ENCODE measurements around the gene DNASE1L1.

Gene DNASE1L1

DNA sequence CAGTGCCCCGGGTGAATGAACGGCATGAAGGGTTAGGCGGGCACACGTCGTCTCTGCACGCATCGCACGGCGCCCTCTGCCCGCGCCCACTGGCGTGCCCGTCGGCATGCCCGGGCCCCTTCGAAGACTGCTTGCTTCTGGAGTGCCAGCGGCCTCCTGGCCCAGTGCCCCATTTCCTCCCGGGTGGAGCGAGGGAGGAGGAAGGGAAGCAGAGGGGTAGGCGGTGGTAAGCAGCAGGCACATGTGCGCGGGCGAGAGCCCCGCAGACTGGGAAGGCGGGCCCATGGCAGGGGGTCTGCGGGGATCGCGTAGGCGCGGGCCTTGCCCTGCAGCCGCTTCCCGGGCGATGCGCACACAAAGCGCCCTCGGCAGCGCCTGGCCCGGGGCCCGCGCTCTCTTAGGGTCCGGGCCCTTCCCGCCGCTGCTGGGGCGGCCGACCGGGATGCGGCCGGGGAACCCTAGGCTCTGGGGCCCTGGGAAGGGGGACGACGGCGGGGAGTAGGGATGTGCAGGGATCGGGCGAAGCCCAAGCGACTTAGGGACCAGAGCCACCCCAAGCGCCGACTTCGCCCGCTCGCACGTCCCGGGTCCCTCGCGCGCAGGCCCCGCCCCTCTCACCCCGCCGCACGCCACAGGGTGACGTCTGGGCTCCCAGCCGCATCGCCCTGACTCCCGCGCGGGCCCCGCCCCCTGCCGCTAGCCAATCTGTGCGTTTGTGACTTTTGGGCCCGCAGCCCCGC is 30.8 kb downstream of the DNASE1L1 start:
- TF ChIP-seq, protein P1, sequence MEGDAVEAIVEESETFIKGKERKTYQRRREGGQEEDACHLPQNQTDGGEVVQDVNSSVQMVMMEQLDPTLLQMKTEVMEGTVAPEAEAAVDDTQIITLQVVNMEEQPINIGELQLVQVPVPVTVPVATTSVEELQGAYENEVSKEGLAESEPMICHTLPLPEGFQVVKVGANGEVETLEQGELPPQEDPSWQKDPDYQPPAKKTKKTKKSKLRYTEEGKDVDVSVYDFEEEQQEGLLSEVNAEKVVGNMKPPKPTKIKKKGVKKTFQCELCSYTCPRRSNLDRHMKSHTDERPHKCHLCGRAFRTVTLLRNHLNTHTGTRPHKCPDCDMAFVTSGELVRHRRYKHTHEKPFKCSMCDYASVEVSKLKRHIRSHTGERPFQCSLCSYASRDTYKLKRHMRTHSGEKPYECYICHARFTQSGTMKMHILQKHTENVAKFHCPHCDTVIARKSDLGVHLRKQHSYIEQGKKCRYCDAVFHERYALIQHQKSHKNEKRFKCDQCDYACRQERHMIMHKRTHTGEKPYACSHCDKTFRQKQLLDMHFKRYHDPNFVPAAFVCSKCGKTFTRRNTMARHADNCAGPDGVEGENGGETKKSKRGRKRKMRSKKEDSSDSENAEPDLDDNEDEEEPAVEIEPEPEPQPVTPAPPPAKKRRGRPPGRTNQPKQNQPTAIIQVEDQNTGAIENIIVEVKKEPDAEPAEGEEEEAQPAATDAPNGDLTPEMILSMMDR (IDR thresholded peaks at IDR 0.05; ENCODE audit: low read depth, low read length), result no peak
- H3K4me3 ChIP-seq (ENCODE audit: low read depth, low read length), result peak overlapping the region; percentile 51

DNA sequence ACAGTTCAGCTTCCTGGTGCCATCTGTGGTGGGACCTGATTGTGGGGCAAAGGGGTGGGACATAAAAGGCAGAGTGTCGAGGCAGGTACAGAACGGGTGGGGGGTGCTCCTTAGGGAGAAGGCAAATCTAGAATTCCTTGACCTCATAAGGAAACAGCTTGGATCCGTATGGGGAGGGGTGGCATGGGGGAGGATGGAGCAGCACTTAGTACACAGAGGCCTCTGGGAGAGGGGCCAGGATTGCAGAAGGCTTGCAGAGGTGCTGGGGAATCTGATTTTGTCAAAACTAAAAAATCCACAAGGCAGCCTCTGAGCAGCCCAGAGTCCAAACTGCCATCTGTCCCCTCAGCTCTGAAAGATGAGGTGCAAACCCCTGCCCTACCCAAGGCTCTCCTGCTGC is 32.3 kb downstream of the DNASE1L1 start:
- TF ChIP-seq, protein P1 (IDR thresholded peaks at IDR 0.05; ENCODE audit: low read depth, low read length), result no peak
- no peak overlapping the region for H3K4me3 ChIP-seq (ENCODE audit: low read depth, low read length)

DNA sequence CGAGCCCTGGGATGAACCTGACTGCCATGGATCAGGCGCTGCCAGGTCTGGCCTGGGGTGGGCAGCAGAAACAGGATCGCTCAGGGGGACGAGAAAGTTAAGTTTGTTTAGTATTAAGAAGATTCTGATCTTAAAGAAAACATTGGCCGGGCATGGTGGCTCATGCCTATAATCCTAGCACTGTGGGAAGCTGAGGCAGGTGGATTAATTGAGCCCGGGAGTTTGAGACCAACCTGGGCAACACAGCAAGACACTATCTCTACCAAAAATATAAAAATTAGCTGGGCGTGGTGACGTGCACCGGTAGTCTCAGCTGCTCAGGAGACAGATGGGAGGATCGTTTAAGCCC is 33.9 kb downstream of the DNASE1L1 start:
- TF ChIP-seq, protein P1 (IDR thresholded peaks at IDR 0.05; ENCODE audit: low read depth, low read length), result no peak
- H3K4me3 ChIP-seq (ENCODE audit: low read depth, low read length), result peak overlapping the region; percentile 49

DNA sequence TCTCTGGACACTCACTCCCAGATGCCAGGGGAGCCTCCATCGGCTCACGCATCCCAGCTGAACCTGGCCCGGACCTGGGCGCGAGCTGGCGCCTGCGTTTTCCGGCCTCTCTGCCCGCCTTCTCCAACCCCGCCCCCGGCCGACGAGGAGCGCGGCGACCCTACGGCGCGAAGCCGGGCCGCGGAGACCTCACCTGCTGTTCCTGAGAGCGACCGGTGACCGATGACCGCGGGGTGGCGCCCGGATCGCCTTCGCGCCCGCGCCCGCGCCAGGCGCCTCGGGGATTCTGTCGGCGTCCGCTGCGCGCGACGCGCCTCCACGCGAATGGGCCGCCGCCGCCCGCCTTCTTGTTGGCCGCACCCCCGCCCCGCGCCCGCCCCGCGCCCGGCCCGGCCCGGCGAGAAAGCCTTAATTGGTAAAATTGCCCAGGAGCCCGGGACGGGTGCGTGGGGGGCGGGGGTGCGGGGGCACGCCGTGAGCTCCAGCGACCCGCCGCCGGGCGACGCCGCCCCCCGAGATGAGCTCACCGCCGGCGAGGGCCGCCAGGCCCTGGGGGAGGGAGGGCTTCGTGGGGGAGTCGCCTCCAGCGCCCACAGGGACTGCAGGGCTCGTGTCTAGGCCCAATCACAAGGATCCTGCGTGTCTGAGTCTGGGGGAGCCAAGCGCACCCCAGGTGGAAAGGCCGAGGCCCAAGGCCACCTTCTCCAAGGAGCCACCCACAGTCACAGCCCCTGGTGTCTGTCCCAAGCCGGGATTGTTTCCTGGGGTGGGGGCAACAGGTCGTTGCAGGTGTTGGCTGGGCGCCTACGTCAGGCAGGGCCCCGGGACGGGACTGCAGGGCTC is 34.5 kb downstream of the DNASE1L1 start, which contains the start of gene FLNA:
FLNA (minus strand) TSS at position 322 of the 843 bp plus-strand sequence. CDS start 3,389 bp downstream, outside the sequence.
- H3K4me3 ChIP-seq (ENCODE audit: low read depth, low read length), result peak within 1 kb of the TSS; percentile 74
- TF ChIP-seq, protein P1 (IDR thresholded peaks at IDR 0.05; ENCODE audit: low read depth, low read length), result no peak

DNA sequence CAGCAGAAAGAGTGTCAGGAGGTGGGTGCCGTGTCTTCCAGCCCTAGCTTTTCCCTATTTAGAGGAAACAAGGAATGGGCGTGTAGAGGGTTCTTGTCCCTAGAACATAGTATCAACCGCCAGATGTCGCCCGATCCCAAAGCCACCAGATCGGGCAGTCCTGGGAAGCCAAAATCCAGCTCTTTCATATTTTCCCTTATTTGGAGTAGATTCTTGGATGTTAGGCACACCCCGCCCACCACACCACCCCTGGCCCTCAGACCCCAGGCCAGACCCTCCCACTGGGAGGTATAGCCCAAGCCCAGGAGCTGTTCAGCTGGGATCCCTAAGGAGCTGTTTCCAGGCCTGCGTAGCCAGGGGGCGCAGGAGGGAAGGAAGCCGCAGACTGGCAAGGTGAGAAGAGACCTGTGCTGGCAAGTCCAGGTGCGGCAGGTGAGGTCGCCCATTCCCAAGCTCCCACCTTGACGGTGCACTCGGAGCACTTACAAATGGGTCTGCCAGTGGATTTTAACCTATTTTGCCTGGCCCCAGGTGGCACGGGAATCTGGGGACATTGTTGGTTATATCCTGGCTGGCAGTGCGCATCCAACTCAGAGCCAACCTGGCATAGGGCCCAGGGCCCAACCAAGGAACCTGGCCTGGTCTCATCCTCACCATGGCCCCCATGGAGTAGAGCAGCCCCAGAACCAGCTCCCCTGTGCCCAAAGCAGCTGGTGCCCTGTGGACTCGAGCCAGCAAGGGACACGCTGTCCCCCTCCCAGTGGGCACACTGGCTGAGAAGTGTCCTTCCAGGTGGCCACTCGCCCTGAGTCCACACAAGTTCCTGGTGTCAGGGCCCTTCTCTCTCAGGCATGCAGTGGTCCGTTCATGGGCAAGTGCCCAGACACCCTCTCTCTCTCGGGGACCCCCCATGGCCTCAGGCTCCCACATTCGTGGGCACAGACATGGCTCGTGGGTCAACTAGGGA is 35.4 kb downstream of the DNASE1L1 start:
- H3K4me3 ChIP-seq (ENCODE audit: low read depth, low read length), result peak overlapping the region; percentile 74
- TF ChIP-seq, protein P1 (IDR thresholded peaks at IDR 0.05; ENCODE audit: low read depth, low read length), result peak; percentile 28; the same call in 1 of the 2 replicates

DNA sequence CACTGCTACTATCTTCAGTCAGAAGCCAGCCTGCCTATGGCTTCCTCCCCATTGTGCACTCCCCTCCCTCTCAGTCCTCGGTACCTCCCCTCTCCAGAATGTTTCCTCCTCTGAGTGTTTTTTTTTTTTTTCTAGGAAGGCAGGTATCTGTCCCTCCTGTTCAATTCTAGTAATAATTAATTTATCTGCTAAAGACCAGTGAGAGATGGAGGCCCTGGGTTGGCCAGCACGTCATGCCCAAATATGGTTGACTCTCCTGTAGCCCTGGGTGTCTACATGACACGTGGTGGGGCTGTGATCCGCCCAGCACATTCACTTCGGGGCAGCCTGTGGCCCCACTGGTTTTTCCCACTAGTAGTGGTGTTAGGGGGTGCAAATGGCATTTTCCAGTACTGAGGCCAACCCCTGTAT is 36.4 kb downstream of the DNASE1L1 start:
- peak overlapping the region; percentile 74 for H3K4me3 ChIP-seq (ENCODE audit: low read depth, low read length)
- TF ChIP-seq, protein P1 (IDR thresholded peaks at IDR 0.05; ENCODE audit: low read depth, low read length), result no peak

All from WI38 (cell line).